Measurements from ENCODE around the gene ZNF613. TPM values are rescaled to one million over a fixed set of nuclear protein-coding genes. Genes with fewer than 3 reads are reported as not detected.
"Not testable (repeated sequence)": the region's sequence is repeated elsewhere in the genome, so short reads cannot be mapped to it uniquely, and the experiment has no call there.

The ZNF613 gene
- total RNA-seq = 1 to 10 TPM; 2.6 to 4.1 TPM

GRCh38 chr19:51926784-51927741, at the start of gene ZNF613:
Gene ZNF613, plus strand, starts transcription at chr19:51927472. Its CDS starts 8,749 bp downstream, at chr19:51936221.
- H3K27ac Mint-ChIP-seq = peak within 1 kb of the TSS; percentile 94 to 98
- peaks cover 37 to 63% of the 10 kb centered on the region in 2 donors for H3K9me3 Mint-ChIP-seq
- H3K36me3 Mint-ChIP-seq = peaks cover 68 to 95% of the 10 kb centered on the region in 2 donors
- peak; percentile 76 to 78 for DNase-seq (ENCODE audit: low spot score in 2 of 2)
- peak; percentile 87 to 92 for ATAC-seq

- no peak for ATAC-seq
- Mint-ChIP-seq H3K9me3 (peaks cover 40 to 68% of the 10 kb centered on the region in 2 donors), H3K27ac (no peak overlapping the region)
Observed at GRCh38 chr19:51882518-51882917, 44.8 kb upstream of the ZNF613 start.

GRCh38 chr19:51884713-51885112, 42.6 kb upstream of the ZNF613 start:
- H3K36me3 Mint-ChIP-seq = peaks cover 82 to 93% of the 10 kb centered on the region in 2 donors
- ATAC-seq = no peak
- peaks cover 50 to 70% of the 10 kb centered on the region in 2 donors for H3K9me3 Mint-ChIP-seq
- H3K27ac Mint-ChIP-seq = no peak overlapping the region
- no peak for DNase-seq (ENCODE audit: low spot score in 2 of 2)

More at GRCh38 chr19:51882518-51882917, 44.8 kb upstream of the ZNF613 start:
- peaks cover 76 to 93% of the 10 kb centered on the region in 2 donors for H3K36me3 Mint-ChIP-seq
- DNase-seq (ENCODE audit: low spot score in 2 of 2) = no peak

GRCh38 chr19:51887522-51888498, 39.5 kb upstream of the ZNF613 start, which contains the start of gene ZNF577:
Gene ZNF577, minus strand, starts transcription at chr19:51887951. Its CDS starts 7,569 bp downstream, at chr19:51880382.
- Mint-ChIP-seq H3K36me3 (peaks cover 83 to 96% of the 10 kb centered on the region in 2 donors), H3K27ac (peak within 1 kb of the TSS; percentile 80 to 84), H3K9me3 (peaks cover 51 to 68% of the 10 kb centered on the region in 2 donors)
- DNase-seq (ENCODE audit: low spot score in 2 of 2) (peak; percentile 54 to 62), ATAC-seq (peak; percentile 87 to 91)

- no peak for ATAC-seq
- no peak for DNase-seq (ENCODE audit: low spot score in 2 of 2)
- H3K27ac Mint-ChIP-seq = no peak overlapping the region
- H3K9me3 Mint-ChIP-seq = peaks cover 67 to 74% of the 10 kb centered on the region in 2 donors
- peaks cover 89 to 98% of the 10 kb centered on the region in 2 donors for H3K36me3 Mint-ChIP-seq
Observed at GRCh38 chr19:51889934-51890333, 37.3 kb upstream of the ZNF613 start.

- H3K9me3 Mint-ChIP-seq = peaks cover 67 to 72% of the 10 kb centered on the region in 2 donors
Observed at GRCh38 chr19:51891193-51891747, 36.0 kb upstream of the ZNF613 start.

GRCh38 chr19:51901860-51902259, 25.4 kb upstream of the ZNF613 start:
- Mint-ChIP-seq H3K27ac (no peak overlapping the region), H3K9me3 (peaks cover 31 to 34% of the 10 kb centered on the region in 2 donors), H3K36me3 (peaks cover 84 to 97% of the 10 kb centered on the region in 2 donors)
- DNase-seq (ENCODE audit: low spot score in 2 of 2) = no peak
- no peak for ATAC-seq

More at GRCh38 chr19:51891193-51891747, 36.0 kb upstream of the ZNF613 start:
- H3K27ac Mint-ChIP-seq = no peak overlapping the region
- H3K36me3 Mint-ChIP-seq = peaks cover 92 to 100% of the 10 kb centered on the region in 2 donors
- no peak for DNase-seq (ENCODE audit: low spot score in 2 of 2)
- no peak for ATAC-seq

- H3K27ac Mint-ChIP-seq = peak overlapping the region; percentile 17 to 91
- peaks cover 38 to 39% of the 10 kb centered on the region in 2 donors for H3K9me3 Mint-ChIP-seq
- ATAC-seq (no peak), DNase-seq (ENCODE audit: low spot score in 2 of 2) (no peak)
- peaks cover 81 to 93% of the 10 kb centered on the region in 2 donors for H3K36me3 Mint-ChIP-seq
Observed at GRCh38 chr19:51903192-51903591, 24.1 kb upstream of the ZNF613 start.

- peak within 1 kb of the TSS; percentile 91 to 98 for H3K27ac Mint-ChIP-seq
- peaks cover 79 to 89% of the 10 kb centered on the region in 2 donors for H3K36me3 Mint-ChIP-seq
- peak; percentile 83 for DNase-seq (ENCODE audit: low spot score in 2 of 2)
- H3K9me3 Mint-ChIP-seq = peaks cover 39 to 42% of the 10 kb centered on the region in 2 donors
- ATAC-seq = peak; percentile 87 to 96
Observed at GRCh38 chr19:51904331-51905165, 22.7 kb upstream of the ZNF613 start, which contains the start of gene ZNF649. Gene ZNF649, minus strand, starts transcription at chr19:51905017. Its CDS starts 4,910 bp downstream, at chr19:51900107.

GRCh38 chr19:51905206-51905605, 22.1 kb upstream of the ZNF613 start:
- no peak for DNase-seq (ENCODE audit: low spot score in 2 of 2)
- Mint-ChIP-seq H3K9me3 (peaks cover 40 to 42% of the 10 kb centered on the region in 2 donors), H3K27ac (peak overlapping the region; percentile 91 to 98), H3K36me3 (peaks cover 77 to 89% of the 10 kb centered on the region in 2 donors)
- ATAC-seq = peak in 1 of 2 donors; percentile 18

- peaks cover 36 to 38% of the 10 kb centered on the region in 2 donors for H3K9me3 Mint-ChIP-seq
- not testable (repeated sequence) for ATAC-seq; DNase-seq (ENCODE audit: low spot score in 2 of 2)
- H3K27ac Mint-ChIP-seq = peak overlapping the region in 1 of 2 donors; percentile 91
- H3K36me3 Mint-ChIP-seq = peaks cover 73 to 89% of the 10 kb centered on the region in 2 donors
Observed at GRCh38 chr19:51905639-51906038, 21.6 kb upstream of the ZNF613 start.

- not testable (repeated sequence) for DNase-seq (ENCODE audit: low spot score in 2 of 2); ATAC-seq; H3K27ac Mint-ChIP-seq
- peaks cover 35 to 36% of the 10 kb centered on the region in 2 donors for H3K9me3 Mint-ChIP-seq
- peaks cover 68 to 86% of the 10 kb centered on the region in 2 donors for H3K36me3 Mint-ChIP-seq
Observed at GRCh38 chr19:51906108-51906507, 21.2 kb upstream of the ZNF613 start.

- not testable (repeated sequence) for ATAC-seq, H3K27ac Mint-ChIP-seq
- H3K9me3 Mint-ChIP-seq = peaks cover 32 to 39% of the 10 kb centered on the region in 2 donors
Observed at GRCh38 chr19:51907981-51908380, 19.3 kb upstream of the ZNF613 start.

GRCh38 chr19:51915324-51915867, 11.9 kb upstream of the ZNF613 start:
- ATAC-seq = no peak
- Mint-ChIP-seq H3K27ac (no peak overlapping the region), H3K36me3 (peaks cover 49 to 58% of the 10 kb centered on the region in 2 donors), H3K9me3 (peaks cover 47 to 54% of the 10 kb centered on the region in 2 donors)
- no peak for DNase-seq (ENCODE audit: low spot score in 2 of 2)

More at GRCh38 chr19:51907981-51908380, 19.3 kb upstream of the ZNF613 start:
- peaks cover 57 to 78% of the 10 kb centered on the region in 2 donors for H3K36me3 Mint-ChIP-seq
- DNase-seq (ENCODE audit: low spot score in 2 of 2) = not testable (repeated sequence)

All from activated naive CD4-positive, alpha-beta T cell treated with anti-CD3 and anti-CD28 coated beads, Interleukin-2, amount 50 U/mL, for 72 hours (primary cell).